ENCODE results near the gene RBM38.

- TF ChIP-seq CTCF (IDR thresholded peaks at IDR 0.05; ENCODE audit: low read length), result no peak
- no peak for TF ChIP-seq EZH2 (optimal IDR thresholded peaks at IDR 0.05; ENCODE audit: low read depth, low read length)
- TF ChIP-seq EZH2phosphoT487 (IDR thresholded peaks at IDR 0.05; ENCODE audit: low read length), result no peak
These were observed 6.7 kb upstream of the RBM38 start for GRCh38 chr20:57384486-57384885.
